ENCODE data around the gene ETS1.
"Not testable (repeated sequence)": the region's sequence is repeated elsewhere in the genome, so short reads cannot be mapped to it uniquely, and the experiment has no call there.

ETS1 gene

GRCh38 chr11:128456566-128457268 lies 130.6 kb downstream of the ETS1 start:
- no peak for DNase-seq

- DNase-seq = no peak
These were observed 131.6 kb downstream of the ETS1 start for GRCh38 chr11:128455766-128456165.

GRCh38 chr11:128453444-128454336 lies 133.7 kb downstream of the ETS1 start:
- no peak for DNase-seq

GRCh38 chr11:128451652-128452470 lies 135.5 kb downstream of the ETS1 start:
- DNase-seq = no peak

- DNase-seq = no peak
These were observed 136.3 kb downstream of the ETS1 start for GRCh38 chr11:128450882-128451651.

GRCh38 chr11:128450425-128450824 lies 136.9 kb downstream of the ETS1 start:
- DNase-seq = not testable (repeated sequence)

GRCh38 chr11:128448981-128449713 lies 138.2 kb downstream of the ETS1 start:
- no peak for DNase-seq

GRCh38 chr11:128448200-128448886 lies 139.0 kb downstream of the ETS1 start:
- no peak for DNase-seq

- no peak for DNase-seq
These were observed 140.1 kb downstream of the ETS1 start for GRCh38 chr11:128447233-128447632.

GRCh38 chr11:128445921-128446320 lies 141.4 kb downstream of the ETS1 start:
- DNase-seq = not testable (repeated sequence)

GRCh38 chr11:128437136-128437535 lies 150.2 kb downstream of the ETS1 start:
- no peak for DNase-seq

GRCh38 chr11:128434818-128435217 lies 152.5 kb downstream of the ETS1 start:
- no peak for DNase-seq

- no peak for DNase-seq
These were observed 152.9 kb downstream of the ETS1 start for GRCh38 chr11:128434411-128434810.

- no peak for DNase-seq
These were observed 154.4 kb downstream of the ETS1 start for GRCh38 chr11:128432926-128433325.

- DNase-seq = no peak
These were observed 155.4 kb downstream of the ETS1 start for GRCh38 chr11:128431931-128432330.

GRCh38 chr11:128428935-128429334 lies 158.4 kb downstream of the ETS1 start:
- no peak for DNase-seq

GRCh38 chr11:128424851-128425285 lies 162.5 kb downstream of the ETS1 start:
- no peak for DNase-seq

GRCh38 chr11:128424271-128424711 lies 163.1 kb downstream of the ETS1 start:
- no peak for DNase-seq

GRCh38 chr11:128422576-128423370 lies 164.6 kb downstream of the ETS1 start:
- DNase-seq = peak; percentile 15
